ENCODE data around the gene RGS16. TPM values are rescaled to one million over a fixed set of nuclear protein-coding genes. Genes with fewer than 3 reads are reported as not detected.

Gene RGS16
- total and polyA plus RNA-seq, 2 of the 13 experiments (the other 11 are each of a cell fraction or from before 2014, with no cell fraction given) = not detected

DNA sequence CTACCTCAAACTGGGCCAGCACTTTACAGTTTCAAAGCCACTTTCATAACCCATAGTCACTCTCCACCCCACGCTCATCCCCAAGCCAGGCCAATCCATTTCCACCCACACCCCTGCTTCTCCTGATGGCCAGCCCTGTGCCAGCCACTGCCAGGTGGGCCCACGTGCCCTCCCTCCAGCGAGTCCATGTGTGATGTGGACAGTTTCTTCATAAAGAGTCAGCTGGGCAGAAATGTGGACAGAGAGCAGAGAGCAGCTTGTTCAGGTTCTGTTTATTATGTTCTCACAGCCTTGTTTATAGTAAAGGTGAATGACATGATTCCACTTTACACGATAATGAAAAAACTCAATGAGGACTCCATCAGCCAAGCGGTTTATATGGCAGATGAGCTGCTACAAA, 37.4 kb upstream of the RGS16 start (continued):
- TF ChIP-seq, protein P1, sequence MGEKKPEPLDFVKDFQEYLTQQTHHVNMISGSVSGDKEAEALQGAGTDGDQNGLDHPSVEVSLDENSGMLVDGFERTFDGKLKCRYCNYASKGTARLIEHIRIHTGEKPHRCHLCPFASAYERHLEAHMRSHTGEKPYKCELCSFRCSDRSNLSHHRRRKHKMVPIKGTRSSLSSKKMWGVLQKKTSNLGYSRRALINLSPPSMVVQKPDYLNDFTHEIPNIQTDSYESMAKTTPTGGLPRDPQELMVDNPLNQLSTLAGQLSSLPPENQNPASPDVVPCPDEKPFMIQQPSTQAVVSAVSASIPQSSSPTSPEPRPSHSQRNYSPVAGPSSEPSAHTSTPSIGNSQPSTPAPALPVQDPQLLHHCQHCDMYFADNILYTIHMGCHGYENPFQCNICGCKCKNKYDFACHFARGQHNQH (CRISPR knock-in tag; IDR thresholded peaks at IDR 0.05) = no peak
- TF ChIP-seq DDIT3 (CRISPR knock-in tag; IDR thresholded peaks at IDR 0.05) = no peak
- TF ChIP-seq ZSCAN31 (CRISPR knock-in tag; IDR thresholded peaks at IDR 0.05; ENCODE audit: low read depth) = no peak
- no peak for TF ChIP-seq CC2D1A (CRISPR knock-in tag; IDR thresholded peaks at IDR 0.05)
- TF ChIP-seq, protein P2, sequence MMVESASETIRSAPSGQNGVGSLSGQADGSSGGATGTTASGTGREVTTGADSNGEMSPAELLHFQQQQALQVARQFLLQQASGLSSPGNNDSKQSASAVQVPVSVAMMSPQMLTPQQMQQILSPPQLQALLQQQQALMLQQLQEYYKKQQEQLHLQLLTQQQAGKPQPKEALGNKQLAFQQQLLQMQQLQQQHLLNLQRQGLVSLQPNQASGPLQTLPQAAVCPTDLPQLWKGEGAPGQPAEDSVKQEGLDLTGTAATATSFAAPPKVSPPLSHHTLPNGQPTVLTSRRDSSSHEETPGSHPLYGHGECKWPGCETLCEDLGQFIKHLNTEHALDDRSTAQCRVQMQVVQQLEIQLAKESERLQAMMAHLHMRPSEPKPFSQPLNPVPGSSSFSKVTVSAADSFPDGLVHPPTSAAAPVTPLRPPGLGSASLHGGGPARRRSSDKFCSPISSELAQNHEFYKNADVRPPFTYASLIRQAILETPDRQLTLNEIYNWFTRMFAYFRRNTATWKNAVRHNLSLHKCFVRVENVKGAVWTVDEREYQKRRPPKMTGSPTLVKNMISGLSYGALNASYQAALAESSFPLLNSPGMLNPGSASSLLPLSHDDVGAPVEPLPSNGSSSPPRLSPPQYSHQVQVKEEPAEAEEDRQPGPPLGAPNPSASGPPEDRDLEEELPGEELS (CRISPR knock-in tag; IDR thresholded peaks at IDR 0.05) = no peak
- no peak for TF ChIP-seq TRIM24 (CRISPR knock-in tag; IDR thresholded peaks at IDR 0.05)
- no peak for TF ChIP-seq FIP1L1 (IDR thresholded peaks at IDR 0.05; ENCODE audit: borderline replicate concordance, insufficient read depth, low read depth, low read length)
- TF ChIP-seq, protein P3, sequence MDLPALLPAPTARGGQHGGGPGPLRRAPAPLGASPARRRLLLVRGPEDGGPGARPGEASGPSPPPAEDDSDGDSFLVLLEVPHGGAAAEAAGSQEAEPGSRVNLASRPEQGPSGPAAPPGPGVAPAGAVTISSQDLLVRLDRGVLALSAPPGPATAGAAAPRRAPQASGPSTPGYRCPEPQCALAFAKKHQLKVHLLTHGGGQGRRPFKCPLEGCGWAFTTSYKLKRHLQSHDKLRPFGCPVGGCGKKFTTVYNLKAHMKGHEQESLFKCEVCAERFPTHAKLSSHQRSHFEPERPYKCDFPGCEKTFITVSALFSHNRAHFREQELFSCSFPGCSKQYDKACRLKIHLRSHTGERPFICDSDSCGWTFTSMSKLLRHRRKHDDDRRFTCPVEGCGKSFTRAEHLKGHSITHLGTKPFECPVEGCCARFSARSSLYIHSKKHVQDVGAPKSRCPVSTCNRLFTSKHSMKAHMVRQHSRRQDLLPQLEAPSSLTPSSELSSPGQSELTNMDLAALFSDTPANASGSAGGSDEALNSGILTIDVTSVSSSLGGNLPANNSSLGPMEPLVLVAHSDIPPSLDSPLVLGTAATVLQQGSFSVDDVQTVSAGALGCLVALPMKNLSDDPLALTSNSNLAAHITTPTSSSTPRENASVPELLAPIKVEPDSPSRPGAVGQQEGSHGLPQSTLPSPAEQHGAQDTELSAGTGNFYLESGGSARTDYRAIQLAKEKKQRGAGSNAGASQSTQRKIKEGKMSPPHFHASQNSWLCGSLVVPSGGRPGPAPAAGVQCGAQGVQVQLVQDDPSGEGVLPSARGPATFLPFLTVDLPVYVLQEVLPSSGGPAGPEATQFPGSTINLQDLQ (CRISPR knock-in tag; IDR thresholded peaks at IDR 0.05) = no peak
